Measurements from ENCODE around the gene POFUT1.
A peak's percentile ranks its signal among the peaks of the same experiment; 100 is the strongest.

POFUT1 gene

DNA sequence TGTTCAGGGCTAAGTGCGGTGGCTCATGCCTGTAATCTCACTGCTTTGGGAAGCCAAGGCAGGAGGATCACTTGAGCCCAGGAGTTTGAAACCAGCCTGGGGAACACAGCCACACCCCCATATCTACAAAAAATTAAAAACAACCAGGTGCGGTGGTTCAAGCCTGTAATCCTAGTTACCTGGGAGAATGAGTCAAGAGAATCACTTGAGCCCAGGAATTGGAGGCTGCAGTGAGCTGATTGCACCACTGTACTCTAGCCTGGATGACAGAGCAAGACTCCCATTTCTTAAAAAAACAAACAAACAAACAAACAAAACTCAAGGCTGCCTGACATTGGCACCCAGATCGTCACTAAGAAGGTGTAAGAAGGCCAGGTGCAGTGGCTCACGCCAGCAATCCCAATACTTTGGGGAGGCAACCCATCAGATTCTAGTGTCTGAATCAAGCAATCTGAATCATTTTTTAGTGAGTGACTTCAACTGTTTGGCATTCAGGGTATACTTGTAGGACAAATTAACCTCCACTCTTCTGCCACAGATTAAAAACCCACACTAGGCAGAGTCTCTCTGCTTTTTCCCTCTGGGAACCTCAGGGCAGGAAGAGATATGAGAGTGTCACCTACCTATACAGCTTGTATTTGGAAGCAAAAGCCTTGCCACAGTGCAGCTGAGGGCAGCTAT lies 6.2 kb upstream of the POFUT1 start:
- H3K36me3 ChIP-seq (ENCODE audit: insufficient read depth, low read length): peaks cover 72% of the 10 kb centered on the region
- H3K27ac ChIP-seq (ENCODE audit: low read depth, low read length): no peak overlapping the region
- H3K4me1 ChIP-seq (ENCODE audit: insufficient read depth, low read length): peaks cover 38% of the 10 kb centered on the region
- H3K4me3 ChIP-seq (ENCODE audit: low read length): no peak overlapping the region
- no peaks in the 10 kb centered on the region for H3K9me3 ChIP-seq (ENCODE audit: insufficient read depth, low read depth, low read length)
- WGBS: 99% methylated on average over 4 of the region's 4 CpGs
- H3K9ac ChIP-seq (ENCODE audit: low read depth, low read length): no peak overlapping the region
- H3K27me3 ChIP-seq (ENCODE audit: insufficient read depth, low read length): no peaks in the 10 kb centered on the region

DNA sequence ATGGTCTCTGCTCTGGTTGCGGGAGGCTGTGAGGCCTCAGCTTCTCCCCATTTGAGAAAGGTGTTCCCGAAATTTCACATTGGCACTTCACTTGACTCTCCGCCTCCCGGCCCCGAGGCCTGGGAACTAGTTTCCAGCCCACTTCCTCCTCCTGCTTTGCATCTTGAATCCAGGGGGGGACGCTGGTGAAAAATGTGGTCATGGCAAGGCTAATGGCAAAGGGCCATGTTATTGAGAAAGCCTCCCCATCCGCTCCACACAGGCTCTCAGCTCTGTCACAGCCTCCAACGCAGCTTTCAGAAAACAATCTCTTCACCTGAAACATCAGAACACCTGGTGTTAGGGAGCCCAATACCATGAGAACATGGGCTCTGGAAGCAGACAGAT lies 5.7 kb upstream of the POFUT1 start:
- H3K4me1 ChIP-seq (ENCODE audit: insufficient read depth, low read length): peaks cover 40% of the 10 kb centered on the region
- WGBS: 90% methylated on average over 8 of the region's 8 CpGs
- no peaks in the 10 kb centered on the region for H3K27me3 ChIP-seq (ENCODE audit: insufficient read depth, low read length)
- no peak overlapping the region for H3K9ac ChIP-seq (ENCODE audit: low read depth, low read length)
- no peak overlapping the region for H3K4me3 ChIP-seq (ENCODE audit: low read length)
- H3K27ac ChIP-seq (ENCODE audit: low read depth, low read length): no peak overlapping the region
- H3K9me3 ChIP-seq (ENCODE audit: insufficient read depth, low read depth, low read length): no peaks in the 10 kb centered on the region
- peaks cover 66% of the 10 kb centered on the region for H3K36me3 ChIP-seq (ENCODE audit: insufficient read depth, low read length)

- H3K9me3 ChIP-seq (ENCODE audit: insufficient read depth, low read depth, low read length): no peaks in the 10 kb centered on the region
- H3K36me3 ChIP-seq (ENCODE audit: insufficient read depth, low read length): peaks cover 50% of the 10 kb centered on the region
- H3K27ac ChIP-seq (ENCODE audit: low read depth, low read length): no peak overlapping the region
- peak overlapping the region; percentile 15; the same call in 1 of the 2 replicates for H3K9ac ChIP-seq (ENCODE audit: low read depth, low read length)
- 92% methylated on average over 10 of the region's 11 CpGs for WGBS
- H3K27me3 ChIP-seq (ENCODE audit: insufficient read depth, low read length): no peaks in the 10 kb centered on the region
- H3K4me3 ChIP-seq (ENCODE audit: low read length): no peak overlapping the region
- peaks cover 40% of the 10 kb centered on the region for H3K4me1 ChIP-seq (ENCODE audit: insufficient read depth, low read length)
Measured at GRCh38 chr20:32203356-32204204, 4.1 kb upstream of the POFUT1 start.

GRCh38 chr20:32204205-32205109 lies 3.2 kb upstream of the POFUT1 start:
- Histone ChIP-seq H3K9me3 (ENCODE audit: insufficient read depth, low read depth, low read length) (no peaks in the 10 kb centered on the region), H3K9ac (ENCODE audit: low read depth, low read length) (peak overlapping the region; percentile 15; the same call in 1 of the 2 replicates), H3K27ac (ENCODE audit: low read depth, low read length) (no peak overlapping the region), H3K27me3 (ENCODE audit: insufficient read depth, low read length) (no peaks in the 10 kb centered on the region), H3K4me1 (ENCODE audit: insufficient read depth, low read length) (peaks cover 40% of the 10 kb centered on the region), H3K4me3 (ENCODE audit: low read length) (peak overlapping the region; percentile 12; the same call in 1 of the 2 replicates), H3K36me3 (ENCODE audit: insufficient read depth, low read length) (peaks cover 41% of the 10 kb centered on the region)
- WGBS: 96% methylated on average over 2 of the region's 4 CpGs

DNA sequence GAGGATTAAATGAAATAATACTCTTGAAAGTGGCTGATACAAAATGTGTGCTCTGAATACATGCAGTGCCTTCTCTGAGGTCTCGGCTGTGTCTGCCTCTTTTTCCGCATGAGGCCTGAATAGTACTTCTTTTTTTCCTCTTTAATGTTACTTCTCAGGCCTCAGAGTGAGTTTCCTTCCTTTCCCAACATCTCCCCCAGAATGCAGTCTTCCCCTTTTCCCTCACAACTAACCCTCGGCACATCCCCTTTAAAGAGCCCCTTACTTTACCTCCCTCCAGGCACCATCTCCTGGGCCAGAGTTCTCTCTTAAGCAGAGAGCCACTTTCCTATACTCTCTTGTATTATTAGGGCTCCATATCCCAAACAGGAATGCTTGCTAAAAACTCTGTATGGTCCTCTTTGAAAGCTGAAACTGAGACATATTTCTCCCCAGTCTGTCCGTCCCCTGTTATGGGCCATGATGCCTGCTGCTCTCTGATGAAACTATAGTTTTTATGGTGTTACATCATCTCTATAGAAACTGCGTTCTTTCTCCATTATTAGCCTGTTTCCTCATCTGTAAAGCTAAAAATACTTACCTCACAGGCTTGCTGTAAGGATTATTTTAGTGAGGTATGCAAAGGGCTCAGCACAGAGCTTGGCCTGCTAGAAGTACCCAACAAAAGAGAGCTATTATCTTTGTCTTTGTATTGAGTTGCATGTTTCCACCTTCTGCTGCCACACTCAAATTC lies 2.4 kb upstream of the POFUT1 start:
- Histone ChIP-seq H3K4me1 (ENCODE audit: insufficient read depth, low read length) (peaks cover 40% of the 10 kb centered on the region), H3K27me3 (ENCODE audit: insufficient read depth, low read length) (no peaks in the 10 kb centered on the region), H3K27ac (ENCODE audit: low read depth, low read length) (no peak overlapping the region), H3K9ac (ENCODE audit: low read depth, low read length) (peak overlapping the region; percentile 27; the same call in 1 of the 2 replicates), H3K9me3 (ENCODE audit: insufficient read depth, low read depth, low read length) (no peaks in the 10 kb centered on the region), H3K36me3 (ENCODE audit: insufficient read depth, low read length) (peaks cover 40% of the 10 kb centered on the region), H3K4me3 (ENCODE audit: low read length) (peak overlapping the region; percentile 99; the same call in 1 of the 2 replicates)
- 93% methylated on average over 4 of the region's 5 CpGs for WGBS

- H3K27ac ChIP-seq (ENCODE audit: low read depth, low read length): peak overlapping the region; percentile 7; the same call in 1 of the 2 replicates
- no peaks in the 10 kb centered on the region for H3K9me3 ChIP-seq (ENCODE audit: insufficient read depth, low read depth, low read length)
- H3K36me3 ChIP-seq (ENCODE audit: insufficient read depth, low read length): peaks cover 40% of the 10 kb centered on the region
- H3K4me1 ChIP-seq (ENCODE audit: insufficient read depth, low read length): peaks cover 40% of the 10 kb centered on the region
- H3K4me3 ChIP-seq (ENCODE audit: low read length): peak overlapping the region; percentile 99
- peak overlapping the region; percentile 93 for H3K9ac ChIP-seq (ENCODE audit: low read depth, low read length)
- 61% methylated on average over 6 of the region's 8 CpGs for WGBS
- no peaks in the 10 kb centered on the region for H3K27me3 ChIP-seq (ENCODE audit: insufficient read depth, low read length)
Measured at GRCh38 chr20:32205843-32206759, 1.6 kb upstream of the POFUT1 start.

DNA sequence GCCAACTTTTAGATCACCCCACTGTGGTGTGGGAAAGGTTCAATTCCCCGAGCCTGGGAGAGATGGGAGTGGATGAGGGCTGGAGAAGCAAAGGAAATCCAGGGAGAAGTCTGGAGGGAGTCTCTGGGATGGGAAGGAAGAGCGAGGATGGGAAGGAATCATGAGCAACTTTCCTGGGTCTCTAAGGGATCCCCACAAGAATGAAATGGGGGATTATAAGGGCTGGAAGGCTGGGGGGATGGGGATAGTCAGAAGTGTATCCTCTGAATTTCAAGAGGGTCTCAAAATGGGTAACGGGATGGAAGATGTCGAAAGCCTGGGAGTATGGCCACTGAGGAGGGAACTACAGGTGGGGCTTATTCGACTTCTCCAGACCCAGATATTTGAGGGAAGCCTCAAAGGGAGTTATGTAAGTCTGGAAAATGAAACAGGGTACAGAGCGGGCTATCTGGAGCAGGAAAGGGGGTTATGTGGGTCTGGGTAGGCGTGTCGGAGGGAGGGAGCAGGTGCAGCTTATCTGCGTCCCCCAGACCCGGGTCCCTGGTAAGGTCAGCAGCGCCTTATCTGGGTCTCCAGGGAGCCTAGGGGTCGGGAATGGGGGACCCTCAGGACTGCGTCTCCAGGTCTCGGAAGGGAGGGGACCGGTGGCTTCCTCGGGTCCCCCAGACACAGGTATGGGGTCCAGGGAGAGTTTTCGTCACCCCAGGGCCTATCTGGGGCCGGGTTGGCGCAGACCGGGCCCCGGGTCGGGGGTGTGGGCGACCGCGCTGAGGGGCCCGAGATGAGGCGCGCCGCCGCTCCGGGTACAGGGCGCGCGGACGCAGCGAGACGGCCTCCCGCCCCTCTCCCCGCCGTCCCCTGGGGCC lies 687 bp upstream of the POFUT1 start:
- Histone ChIP-seq H3K36me3 (ENCODE audit: insufficient read depth, low read length) (peaks cover 40% of the 10 kb centered on the region), H3K4me3 (ENCODE audit: low read length) (peak overlapping the region; percentile 99), H3K9me3 (ENCODE audit: insufficient read depth, low read depth, low read length) (no peaks in the 10 kb centered on the region), H3K27me3 (ENCODE audit: insufficient read depth, low read length) (no peaks in the 10 kb centered on the region), H3K4me1 (ENCODE audit: insufficient read depth, low read length) (peaks cover 40% of the 10 kb centered on the region), H3K9ac (ENCODE audit: low read depth, low read length) (peak overlapping the region; percentile 93), H3K27ac (ENCODE audit: low read depth, low read length) (peak overlapping the region; percentile 64)
- WGBS: 3% methylated on average over 40 of the region's 40 CpGs

GRCh38 chr20:32208499-32209154 lies 947 bp downstream of the POFUT1 start:
- 87% methylated on average over 12 of the region's 13 CpGs for WGBS
- no peak overlapping the region for H3K27ac ChIP-seq (ENCODE audit: low read depth, low read length)
- H3K4me3 ChIP-seq (ENCODE audit: low read length): peak overlapping the region; percentile 99
- peaks cover 30% of the 10 kb centered on the region for H3K4me1 ChIP-seq (ENCODE audit: insufficient read depth, low read length)
- peak overlapping the region; percentile 93 for H3K9ac ChIP-seq (ENCODE audit: low read depth, low read length)
- no peaks in the 10 kb centered on the region for H3K27me3 ChIP-seq (ENCODE audit: insufficient read depth, low read length)
- peaks cover 35% of the 10 kb centered on the region for H3K36me3 ChIP-seq (ENCODE audit: insufficient read depth, low read length)
- H3K9me3 ChIP-seq (ENCODE audit: insufficient read depth, low read depth, low read length): no peaks in the 10 kb centered on the region
